Loucy (cell line): ENCODE data around the gene RASSF7.

Experiments used
- H2AFZ ChIP-seq: fragments of 200-600 bp; sonication (generic); 2 replicates; pipeline ENCODE4 v1.6.0; 2016; ENCODE audit warnings: antibody characterized with exemption, mild to moderate bottlenecking, low read length, moderate library complexity
- H3F3A ChIP-seq: fragments of 200-600 bp; 2 replicates; pipeline ENCODE4 v1.6.0; 2016; ENCODE audit warnings: antibody characterized with exemption, low read depth, mild to moderate bottlenecking
- H3K27me3 ChIP-seq: fragments of 200-600 bp; sonication (generic); 2 replicates; pipeline ENCODE4 v1.6.1; 2014; ENCODE audit warnings: low read length, mild to moderate bottlenecking; ENCODE audit not compliant: insufficient read depth, poor library complexity, severe bottlenecking
- H3K36me3 ChIP-seq: fragments of 200-600 bp; sonication (generic); 2 replicates; pipeline ENCODE4 v1.6.1; 2016; ENCODE audit warnings: low read length; ENCODE audit not compliant: insufficient read depth
- H3K4me1 ChIP-seq: fragments of 200-600 bp; sonication (generic); 2 replicates; pipeline ENCODE4 v1.5.1; 2014; ENCODE audit warnings: low read length, mild to moderate bottlenecking; ENCODE audit not compliant: insufficient read depth, poor library complexity, severe bottlenecking
- H3K4me2 ChIP-seq: fragments of 200-600 bp; sonication (generic); 2 replicates; pipeline ENCODE4 v1.6.0; 2014; ENCODE audit warnings: antibody characterized with exemption, low read length, low read depth, mild to moderate bottlenecking; ENCODE audit not compliant: poor library complexity, severe bottlenecking
- H3K4me3 ChIP-seq: fragments of 200-600 bp; sonication (generic); 2 replicates; pipeline ENCODE4 v1.5.1; 2014; ENCODE audit warnings: low read length, mild to moderate bottlenecking, mixed read lengths; ENCODE audit not compliant: poor library complexity, severe bottlenecking
- H3K79me2 ChIP-seq: fragments of 200-600 bp; sonication (generic); 2 replicates; pipeline ENCODE4 v1.6.1; 2014; ENCODE audit warnings: low read length; ENCODE audit not compliant: insufficient read depth
- H3K9ac ChIP-seq: fragments of 200-600 bp; sonication (generic); 2 replicates; pipeline ENCODE4 v1.6.0; 2014; ENCODE audit warnings: mild to moderate bottlenecking, low read depth, low read length, moderate library complexity; ENCODE audit not compliant: poor library complexity, severe bottlenecking
- H3K9me2 ChIP-seq: fragments of 200-600 bp; sonication (generic); replicated peaks from 2 replicates; pipeline ENCODE4 v1.6.1; 2016; ENCODE audit warnings: low read depth, low read length, mixed read lengths
- H3K9me3 ChIP-seq: fragments of 200-600 bp; sonication (generic); 2 replicates; pipeline ENCODE4 v1.6.1; 2014; ENCODE audit warnings: mild to moderate bottlenecking, antibody characterized with exemption, low read length, low read depth; ENCODE audit not compliant: insufficient read depth
- H4K20me1 ChIP-seq: fragments of 200-600 bp; sonication (generic); 2 replicates; pipeline ENCODE4 v1.6.0; 2014; ENCODE audit warnings: antibody characterized with exemption, low read length, mild to moderate bottlenecking; ENCODE audit not compliant: insufficient read depth, poor library complexity, severe bottlenecking
- CTCF ChIP-seq: fragments of 200-600 bp; sonication (generic); conservative IDR thresholded peaks from 2 replicates; pipeline ENCODE4 v1.5.1; 2014; ENCODE audit warnings: mild to moderate bottlenecking, antibody characterized with exemption, low read length
- EZH2phosphoT487 ChIP-seq: fragments of 200-600 bp; IDR thresholded peaks from 2 replicates; pipeline ENCODE4 v1.6.1; 2018; ENCODE audit warnings: antibody characterized with exemption, mild to moderate bottlenecking, moderate library complexity, borderline replicate concordance

The RASSF7 gene

GRCh38 chr11:581342-581741 lies 20.6 kb downstream of the RASSF7 start:
- Histone ChIP-seq H3K4me1 (peaks cover 30% of the 10 kb centered on the region), H3K4me3 (no peak overlapping the region), H3K9me3 (no peaks in the 10 kb centered on the region), H3K9ac (no peak overlapping the region), H3K27me3 (no peaks in the 10 kb centered on the region), H3K79me2 (peaks cover 81% of the 10 kb centered on the region), H4K20me1 (peaks cover 68% of the 10 kb centered on the region), H2AFZ (no peak overlapping the region), H3K36me3 (peaks cover 37% of the 10 kb centered on the region; the same call in 1 of the 2 replicates), H3K9me2 (no peaks in the 10 kb centered on the region), H3K4me2 (peak overlapping the region; percentile 3), H3F3A (no peaks in the 10 kb centered on the region)
- TF ChIP-seq EZH2phosphoT487 (no peak), CTCF (no peak)

DNA sequence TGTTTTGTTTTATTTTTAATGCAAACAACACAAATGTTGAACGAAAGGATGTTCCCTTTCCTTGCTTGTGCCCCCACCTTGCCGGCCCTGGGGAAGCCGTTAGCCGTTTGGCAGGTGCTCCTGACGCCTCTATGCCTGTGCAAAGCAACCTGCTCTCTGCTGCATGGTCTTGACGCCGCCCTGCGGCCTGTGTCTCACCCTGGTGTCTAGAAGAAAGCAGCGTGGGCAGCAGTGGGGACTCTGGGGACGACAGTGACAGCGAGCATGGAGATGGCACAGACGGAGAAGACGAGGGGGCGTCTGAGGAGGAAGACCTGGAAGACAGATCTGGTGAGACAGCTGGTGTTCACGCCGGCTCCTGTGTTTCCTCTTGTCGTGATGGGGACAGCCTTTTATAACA lies 21.0 kb downstream of the RASSF7 start:
- H3K4me2 ChIP-seq = no peak overlapping the region
- H3K9me3 ChIP-seq = no peaks in the 10 kb centered on the region
- peaks cover 67% of the 10 kb centered on the region for H4K20me1 ChIP-seq
- peaks cover 42% of the 10 kb centered on the region; the same call in 1 of the 2 replicates for H3K36me3 ChIP-seq
- H2AFZ ChIP-seq = no peak overlapping the region
- no peaks in the 10 kb centered on the region for H3K9me2 ChIP-seq
- no peaks in the 10 kb centered on the region for H3K27me3 ChIP-seq
- TF ChIP-seq EZH2phosphoT487 (no peak), CTCF (no peak)
- H3K9ac ChIP-seq = no peak overlapping the region
- no peaks in the 10 kb centered on the region for H3F3A ChIP-seq
- peaks cover 30% of the 10 kb centered on the region for H3K4me1 ChIP-seq
- H3K79me2 ChIP-seq = peaks cover 79% of the 10 kb centered on the region
- H3K4me3 ChIP-seq = no peak overlapping the region

DNA sequence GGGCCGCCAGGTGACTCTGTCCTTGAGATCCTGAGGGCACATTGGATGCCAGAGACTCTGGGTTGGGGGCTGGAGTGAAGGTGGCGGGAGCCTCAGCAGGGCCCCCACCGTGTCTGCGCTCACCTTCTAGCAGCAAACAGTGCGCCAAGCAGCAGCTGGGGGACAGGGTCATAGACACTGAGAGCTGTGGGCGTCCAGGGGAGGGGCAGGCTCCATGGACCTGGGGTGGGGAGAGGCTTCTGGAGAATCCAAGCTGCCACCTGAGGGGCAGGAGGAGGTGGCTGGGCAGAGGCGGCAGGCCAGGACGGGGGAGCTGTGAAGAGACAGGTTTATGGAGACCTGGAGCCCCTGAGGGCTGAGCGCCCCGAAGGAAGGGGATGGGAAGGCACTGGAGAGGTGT lies 23.5 kb downstream of the RASSF7 start:
- no peaks in the 10 kb centered on the region for H3K9me3 ChIP-seq
- no peak overlapping the region for H3K4me3 ChIP-seq
- peaks cover 44% of the 10 kb centered on the region for H4K20me1 ChIP-seq
- H3K79me2 ChIP-seq = peaks cover 69% of the 10 kb centered on the region
- H2AFZ ChIP-seq = no peak overlapping the region
- TF ChIP-seq EZH2phosphoT487 (no peak), CTCF (no peak)
- no peak overlapping the region for H3K9ac ChIP-seq
- no peaks in the 10 kb centered on the region for H3K27me3 ChIP-seq
- no peak overlapping the region for H3K4me2 ChIP-seq
- H3K9me2 ChIP-seq = no peaks in the 10 kb centered on the region
- peaks cover 65% of the 10 kb centered on the region; the same call in 1 of the 2 replicates for H3K36me3 ChIP-seq
- H3K4me1 ChIP-seq = peaks cover 12% of the 10 kb centered on the region
- H3F3A ChIP-seq = no peaks in the 10 kb centered on the region
